Esophagus mucosa (tissue), 1 donor: ENCODE measurements around the gene GRP. TPM values are rescaled to one million over a fixed set of nuclear protein-coding genes. Genes with fewer than 3 reads are reported as not detected.

Source experiments
- ATAC-seq: fragments of 200-7000 bp; cut with Tn5 transposase; one replicate; pipeline ENCODE4 v1.9.1; 2020
- total RNA-seq: library from RNA; stranded (reverse); gene quantifications from one replicate; pipeline ENCODE4 v1.2.4, GENCODE V29; 2023
- donor health status: DM: yes; HTN: yes; CAD: no.

GRP gene
- total RNA-seq, 1 donor from 2014 or later, result not detected

GRCh38 chr18:59268127-59268720, 48.3 kb downstream of the GRP start:
- no peak for ATAC-seq

DNA sequence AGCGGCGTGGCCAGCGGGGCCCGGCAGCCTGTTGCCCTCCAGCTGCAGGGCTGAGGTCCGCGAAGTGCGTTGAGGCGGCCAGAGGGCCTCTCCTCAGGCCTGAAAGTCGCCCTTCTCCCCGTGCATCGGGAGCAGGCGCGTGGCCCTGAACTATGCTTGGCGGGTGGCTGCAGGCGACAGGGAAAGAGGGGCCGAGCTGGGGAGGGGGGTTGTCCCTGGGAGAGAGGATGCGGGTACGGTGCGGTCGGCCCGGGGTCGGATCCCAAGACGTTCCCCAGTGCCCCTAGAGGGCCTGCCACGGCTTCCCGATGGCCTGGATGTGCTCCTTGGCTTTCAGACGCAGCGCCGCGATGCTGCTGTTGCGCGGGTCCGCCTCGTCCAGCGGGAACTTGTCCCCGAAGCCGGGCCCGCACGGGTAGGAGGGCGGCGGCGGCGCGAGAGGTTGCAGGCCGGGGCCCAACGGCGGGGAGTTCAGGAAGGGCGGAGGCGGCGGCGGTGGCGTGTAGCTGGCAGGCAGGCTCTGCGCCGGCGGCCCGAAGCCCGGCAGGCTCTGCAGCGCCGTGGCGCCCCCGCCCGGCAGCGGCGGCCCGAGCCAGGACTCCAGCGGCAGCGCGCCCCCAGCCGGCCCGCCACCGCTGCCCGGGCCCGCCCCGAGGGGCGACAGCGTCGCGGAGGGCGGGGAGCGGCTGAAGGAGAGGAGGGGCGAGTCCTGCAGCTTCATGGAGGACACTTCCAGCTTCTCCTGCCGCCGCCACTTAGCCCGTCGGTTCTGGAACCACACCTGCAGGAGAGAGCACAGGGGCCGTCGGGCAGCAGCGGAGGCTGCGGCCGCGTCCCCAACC, 49.0 kb downstream of the GRP start:
- peak; percentile 61 for ATAC-seq

GRCh38 chr18:59269563-59270119, 49.7 kb downstream of the GRP start:
- no peak for ATAC-seq

GRCh38 chr18:59270689-59271257, 50.8 kb downstream of the GRP start:
- no peak for ATAC-seq

DNA sequence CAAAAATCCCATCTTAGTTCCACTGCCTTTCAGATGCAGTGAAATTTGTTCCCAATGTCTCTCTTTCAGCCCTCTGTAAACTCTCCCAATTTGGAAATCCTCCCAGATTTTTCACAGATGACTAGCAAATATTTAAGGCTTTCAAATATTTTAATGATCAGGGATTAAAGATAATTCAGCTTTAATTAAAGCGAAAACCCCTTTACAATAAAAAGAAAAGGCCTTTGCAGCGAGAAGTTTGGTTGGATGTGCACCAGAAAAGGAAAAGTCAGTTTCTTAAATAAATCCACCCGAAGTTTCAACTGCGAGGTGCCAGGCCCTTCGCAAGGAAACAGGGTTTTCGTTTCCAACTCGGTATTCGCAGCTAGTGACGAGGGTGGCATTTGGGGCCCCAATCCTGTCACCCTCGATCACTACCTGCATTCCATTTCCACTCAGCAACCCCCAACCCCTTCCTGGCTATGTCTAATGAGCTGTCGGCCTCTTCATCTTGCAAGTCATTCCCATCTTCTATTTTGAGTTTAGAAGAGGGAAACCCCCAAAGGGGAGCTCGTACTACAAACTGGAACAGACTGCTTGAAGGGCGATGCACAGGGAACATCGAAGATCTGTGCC, 51.8 kb downstream of the GRP start:
- ATAC-seq, result no peak

- no peak for ATAC-seq
Measured at GRCh38 chr18:59272221-59272888, 52.4 kb downstream of the GRP start.

DNA sequence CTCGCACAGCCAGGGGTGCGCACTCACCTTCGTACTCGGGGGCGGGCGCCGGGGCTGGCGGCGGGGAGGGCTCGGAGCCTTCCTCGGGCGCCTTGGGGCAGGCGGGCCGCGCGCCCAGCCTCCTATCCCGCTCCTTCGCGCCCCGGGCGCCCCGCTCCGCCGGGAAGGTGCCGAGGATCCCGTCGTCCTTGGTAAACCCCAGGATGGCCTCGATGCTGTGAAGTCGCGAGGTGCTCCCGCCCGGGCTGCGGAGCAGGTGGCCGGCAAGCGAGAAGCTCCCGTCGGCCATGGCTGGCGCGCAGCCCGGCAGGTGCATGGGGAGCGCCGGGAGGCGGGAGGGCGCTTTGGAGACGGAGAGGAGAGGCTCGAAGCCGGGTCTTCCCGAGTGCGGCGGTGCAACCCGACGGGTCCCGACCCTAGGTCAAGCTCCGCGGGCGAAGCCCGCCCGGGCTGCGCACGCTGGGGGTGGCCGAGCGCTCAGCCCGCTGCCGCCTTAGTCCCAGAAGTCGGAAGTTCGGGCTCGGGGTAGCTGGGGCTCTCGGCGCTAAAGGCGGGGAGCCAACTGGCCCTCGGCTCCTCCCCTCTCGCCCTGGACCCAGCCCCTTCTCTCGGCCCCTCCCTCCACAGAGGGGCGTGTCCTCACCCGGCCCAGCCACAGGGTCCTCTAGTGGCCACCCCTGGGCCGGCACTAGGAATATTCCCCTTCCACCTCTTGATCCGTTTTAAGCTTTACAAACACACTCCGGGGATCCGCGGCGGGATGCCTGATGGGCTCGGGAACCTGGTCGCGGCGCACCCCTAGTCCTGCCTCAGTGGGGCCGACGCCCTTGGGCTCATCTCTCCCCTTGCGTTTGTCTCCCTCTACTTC, 53.2 kb downstream of the GRP start, which contains the start of gene RAX:
Gene RAX (minus strand): TSS at position 564 of the 868 bp plus-strand sequence. CDS start 248 bp downstream, at position 316.
- peak; percentile 57 for ATAC-seq

GRCh38 chr18:59273759-59274532, 54.0 kb downstream of the GRP start:
- ATAC-seq, result peak; percentile 12

- ATAC-seq, result no peak
Measured at GRCh38 chr18:59274533-59274928, 54.6 kb downstream of the GRP start.

DNA sequence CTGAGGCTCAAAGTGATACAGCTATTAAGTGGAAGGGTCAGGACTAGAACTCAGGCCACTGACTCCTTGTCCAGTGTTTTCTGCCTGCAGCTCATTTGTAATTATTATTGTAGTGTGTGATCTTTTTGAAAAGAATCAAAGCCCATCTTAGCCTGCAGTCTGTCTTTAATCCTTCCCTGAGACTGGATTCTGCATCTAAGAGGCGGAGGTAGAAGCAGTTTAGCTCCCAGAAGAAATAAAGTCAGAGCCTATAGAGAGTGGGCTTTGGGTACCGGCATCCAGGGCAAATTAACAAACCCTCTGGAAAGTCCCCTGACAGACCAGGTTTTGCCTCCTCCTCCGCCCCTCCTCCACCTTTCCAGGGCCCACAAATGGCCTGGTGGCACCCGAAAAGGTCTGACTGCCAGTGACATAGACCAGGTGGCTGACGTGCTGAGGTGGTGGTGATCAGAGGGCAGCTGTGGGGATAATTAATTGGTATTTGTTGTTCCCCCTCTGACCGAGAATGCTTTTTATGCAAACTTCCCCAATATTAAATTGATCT, 55.5 kb downstream of the GRP start:
- ATAC-seq, result no peak

- no peak for ATAC-seq
Measured at GRCh38 chr18:59276047-59276446, 56.1 kb downstream of the GRP start.

DNA sequence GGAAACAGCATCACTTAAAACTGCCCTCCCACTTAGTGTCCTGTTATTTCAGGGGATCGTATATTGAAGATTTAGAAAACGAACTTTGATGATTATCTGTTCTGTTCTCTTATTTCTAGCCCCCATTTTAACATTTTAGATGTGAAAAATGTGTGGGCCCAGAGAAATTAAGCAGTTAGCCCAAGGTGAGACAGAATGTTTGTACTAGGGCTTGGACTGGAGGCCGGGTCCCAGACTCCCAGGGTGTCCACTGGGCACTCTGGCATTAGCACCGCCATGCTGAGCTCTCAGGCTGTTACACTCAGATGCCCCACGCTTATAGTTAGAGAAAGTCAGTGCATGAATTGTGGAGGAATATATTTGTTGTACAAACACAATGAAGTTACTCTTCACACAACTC, 58.8 kb downstream of the GRP start:
- ATAC-seq, result no peak

- no peak for ATAC-seq
Measured at GRCh38 chr18:59279193-59279592, 59.2 kb downstream of the GRP start.

DNA sequence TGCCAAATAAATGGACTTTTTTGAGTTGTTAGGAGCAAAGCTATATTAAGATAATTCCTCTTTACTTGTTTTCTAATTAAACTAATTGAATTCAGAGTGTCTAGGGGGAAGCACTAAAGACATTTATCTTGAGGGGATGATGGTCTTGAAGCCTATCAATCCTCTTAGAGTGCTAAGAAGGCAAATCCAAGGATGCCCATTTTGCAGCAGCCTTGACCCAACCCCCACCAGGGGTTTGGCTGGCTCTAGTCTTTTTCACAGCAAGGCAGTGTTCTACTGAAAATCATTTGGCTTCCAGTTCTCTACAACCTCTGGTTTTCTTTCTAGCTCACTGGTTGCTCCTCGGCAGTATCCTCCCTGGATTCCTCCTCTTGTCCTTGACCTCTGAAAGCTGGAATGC, 59.8 kb downstream of the GRP start:
- ATAC-seq, result no peak

Other genes starting within 250 kb of the GRP start
- 32.6 TPM for gene SEC11C, start 80.3 kb upstream of the GRP start, total RNA-seq
- not detected for gene RAX, start 53.3 kb downstream of the GRP start, total RNA-seq
- not detected for gene CPLX4, start 98.5 kb downstream of the GRP start, total RNA-seq
- 36.1 TPM for gene LMAN1, start 139.1 kb downstream of the GRP start, total RNA-seq